OCI-LY3 (cell line): Measurements from ENCODE around the gene ABCD4.

Source experiments
- CTCF ChIP-seq: fragments of 200-600, 300-600 bp; sonication (generic); IDR thresholded peaks from 2 replicates; pipeline ENCODE4 v1.5.1; 2014; ENCODE audit warnings: antibody characterized with exemption, low read length, low read depth
- EZH2phosphoT487 ChIP-seq: fragments of 200-600 bp; shearing (Covaris generic); IDR thresholded peaks from 2 replicates; pipeline ENCODE4 v1.6.1; 2018; ENCODE audit warnings: antibody characterized with exemption, mixed run types, low read depth

- TF ChIP-seq CTCF: no peak
- no peak for TF ChIP-seq EZH2phosphoT487
Measured at GRCh38 chr14:74243051-74243450, 59.7 kb downstream of the ABCD4 start.
